Upper lobe of left lung (tissue), 4 donors: ENCODE measurements around the gene VLDLR.

Experiments used
- CTCF ChIP-seq, 6 experiments: fragments of 450-650 bp in 4 of 6; fragments of 200-600 bp in 2 of 6; sonication (generic) in 2 of 6; IDR thresholded peaks; one replicate each; pipeline ENCODE4 v1.5.1; 2016 to 2019; ENCODE audit warnings: antibody characterized with exemption in 6 of 6
- EP300 ChIP-seq, 4 donors: sonication (generic); formaldehyde crosslinking; IDR thresholded peaks; one replicate each; pipeline ENCODE4 v1.5.1; 2017; ENCODE audit warnings: antibody characterized with exemption in 4 of 4, control low read depth in 2 of 4
- POLR2AphosphoS5 ChIP-seq, 2 donors: sonication (generic); formaldehyde crosslinking; IDR thresholded peaks; one replicate each; pipeline ENCODE4 v1.5.1; 2017; ENCODE audit warnings: antibody characterized with exemption in 2 of 2

- TF ChIP-seq CTCF (IDR thresholded peaks at IDR 0.05), result no peak
- TF ChIP-seq EP300 (IDR thresholded peaks at IDR 0.05), result no peak
- TF ChIP-seq POLR2AphosphoS5 (IDR thresholded peaks at IDR 0.05), result peak; percentile 33 to 77
Measured at GRCh38 chr9:2623288-2624050, 1.9 kb downstream of the VLDLR start.
